Posterior vena cava (tissue), 2 donors: ENCODE measurements around the gene SENP5. TPM values are rescaled to one million over a fixed set of nuclear protein-coding genes. Genes with fewer than 3 reads are reported as not detected.

Experiments
- total RNA-seq, 2 donors: library from RNA; stranded (reverse); fragmentation: NEBNext Ultra II Directional; extraction: Animal tissue kit (Norgen Biotek cat#: 25700); gene quantifications; one replicate each; pipeline ENCODE4 v1.2.1, GENCODE V29; 2021
- donor health status: DM: yes; HTN: yes; CAD: no.
- donor health status: DM: yes; HTN: yes; CAD: no.

Gene SENP5
- total RNA-seq, 2 donors from 2014 or later, result 26.5 to 35.9 TPM

Other genes with a start within 250 kb of the SENP5 start
- 10 to 100 TPM in 1 of 2 donors, 1 to 10 TPM in 1; 8.0 to 10.6 TPM for gene NRROS, start 228.2 kb upstream of the SENP5 start, total RNA-seq
- 1 to 10 TPM in 1 of 2 donors, under 1 TPM in 1; 0.69 to 1.3 TPM for gene CEP19, start 155.7 kb upstream of the SENP5 start, total RNA-seq
- gene PIGX, start 155.5 kb upstream of the SENP5 start, total RNA-seq, result 10 to 100 TPM; 23.9 to 24.1 TPM
- gene PAK2, start 128.1 kb upstream of the SENP5 start, total RNA-seq, result 10 to 100 TPM; 39.7 to 57.9 TPM
- 10 to 100 TPM; 42.8 to 44.6 TPM for gene NCBP2, start 74.6 kb downstream of the SENP5 start, total RNA-seq
- 1 to 10 TPM; 3.4 to 6.4 TPM for gene PIGZ, start 100.9 kb downstream of the SENP5 start, total RNA-seq
- 10 to 100 TPM; 12.1 to 19.9 TPM for gene MELTF, start 161.9 kb downstream of the SENP5 start, total RNA-seq